Heart left ventricle (tissue), 16 donors: Measurements from ENCODE around the gene APOB. TPM values are rescaled to one million over a fixed set of nuclear protein-coding genes. Genes with fewer than 3 reads are reported as not detected.

Experiments used
- ATAC-seq, 4 donors: fragments of 200-7000 bp; cut with Tn5 transposase; one replicate each; pipeline ENCODE4 v1.9.1; 2020 to 2022; ENCODE audit warnings: moderate library complexity in 4 of 4, mild to moderate bottlenecking in 3 of 4, moderate number of reproducible peaks in 1 of 4
- DNase-seq, 5 donors: peaks; one replicate each; pipeline ENCODE4 v3.0.0-alpha.2; 2020
- H3K27ac ChIP-seq, 12 donors: fragments of 200-600 bp; sonication (generic) in 4 of 12; one replicate each; pipeline versions ENCODE4 v1.5.0 to v1.8.0; 2016 to 2022; ENCODE audit warnings: mild to moderate bottlenecking in 2 of 12
- H3K27me3 ChIP-seq, 9 donors: fragments of 200-600 bp; sonication (generic) in 2 of 9; one replicate each; pipeline versions ENCODE4 v1.5.1 to v1.8.0; 2016 to 2022; ENCODE audit warnings: mild to moderate bottlenecking in 3 of 9
- H3K36me3 ChIP-seq, 9 donors: fragments of 200-600 bp; sonication (generic) in 2 of 9; one replicate each; pipeline versions ENCODE4 v1.5.0 to v1.8.0; 2018 to 2022; ENCODE audit warnings: mild to moderate bottlenecking in 2 of 9
- H3K4me1 ChIP-seq, 12 donors: fragments of 200-600 bp; sonication (generic) in 4 of 12; one replicate each; pipeline versions ENCODE4 v1.5.0 to v1.8.0; 2016 to 2022; ENCODE audit warnings: mild to moderate bottlenecking in 3 of 12
- H3K4me3 ChIP-seq, 12 donors: fragments of 200-600 bp; sonication (generic) in 4 of 12; one replicate each; pipeline versions ENCODE4 v1.5.0 to v1.8.0; 2017 to 2022; ENCODE audit warnings: mild to moderate bottlenecking in 9 of 12, moderate library complexity in 4 of 12
- H3K9me3 ChIP-seq, 12 donors: fragments of 200-600 bp; sonication (generic) in 4 of 12; one replicate each; pipeline versions ENCODE4 v1.5.0 to v1.8.0; 2016 to 2022; ENCODE audit warnings: mild to moderate bottlenecking in 1 of 12
- POLR2A ChIP-seq, 2 donors: fragments of 450-650 bp; IDR thresholded peaks; one replicate each; pipeline ENCODE4 v1.6.1; 2017; ENCODE audit warnings: antibody characterized with exemption in 2 of 2, mild to moderate bottlenecking in 2 of 2, moderate library complexity in 2 of 2
- WGBS, 4 donors: extraction: QIAGEN DNeasy Blood & Tissue Kit in 2 of 4; methylation state at CpG; one replicate each; pipeline versions ENCODE4 v1.1.5 to v1.1.7; 2013 to 2018; 5-methylcytosine and 5-hydroxymethylcytosine counted together
- intact Hi-C, 10 donors: fragments of 100-400 bp; cut with DNase I; formaldehyde crosslinking; loops; one replicate each; pipeline versions ENCODE4 v1.11.1 to v1.14.2; 2022
- polyA plus RNA-seq, 2 donors: library from polyadenylated mRNA; stranded (reverse); fragments of 200-250 nt; gene quantifications; one replicate each; pipeline ENCODE4 v1.2.3, GENCODE V29; 2013
- total RNA-seq, 9 donors: library from RNA; depleted of rRNA in 2 of 9; stranded (reverse); fragments of >200 nt in 2 of 9; fragmentation: NEBNext Ultra II Directional in 3 of 9; extraction: Animal tissue kit (Norgen Biotek cat#: 25700) in 3 of 9; gene quantifications; one replicate each; pipeline versions ENCODE4 v1.1.0 to v1.2.4, GENCODE V29; 2016 to 2023
- TF ChIP-seq, protein P1 (sequence below), 12 donors: fragments of 200-600 bp; sonication (generic) in 4 of 12; IDR thresholded peaks; one replicate each; pipeline versions ENCODE4 v1.5.0 to v1.8.0; 2018 to 2022; ENCODE audit warnings: antibody characterized with exemption in 12 of 12, mild to moderate bottlenecking in 5 of 12
- donor health status: ischemic (EF 13 %, LVEDD 7.1; RV severe dilation, severe dysfunction).
- donor health status: healthy with polysubstance abuse.
- donor health status: DM: no; HTN: yes; CAD: no.
- donor health status: DM: no; HTN: no; CAD: no.
- donor health status: ischemic (EF 25% LVEDD 6.9; RV normal size, moderate dysfunction).
- donor health status: ischemic (EF 25% LVEDD 5.7; RV mildly dilated, moderate dysfunction).
- donor health status: healthy.
- donor health status: DM: yes; HTN: yes; CAD: no.
- donor health status: ischemic (EF 35%, LVEDD 5.7; RV mildly dilated, moderate dysfunction).
- donor health status: nonischemic (EF 11% LVEDD 7.7; RV severe dilation, severe dysfunction).
- donor health status: DM: yes; HTN: yes; CAD: no.
- donor health status: PGD.
- donor health status: ischemic (EF 29% LVEDD 5.4; RV normal size, mild dysfunction).
- donor health status: nonischemic (EF 23%, LVEDD 6.1; RV moderate dilation, normal function).

APOB gene
- total and polyA plus RNA-seq, 11 donors: 0.72 to 55.6 (median 11.3) TPM

DNA sequence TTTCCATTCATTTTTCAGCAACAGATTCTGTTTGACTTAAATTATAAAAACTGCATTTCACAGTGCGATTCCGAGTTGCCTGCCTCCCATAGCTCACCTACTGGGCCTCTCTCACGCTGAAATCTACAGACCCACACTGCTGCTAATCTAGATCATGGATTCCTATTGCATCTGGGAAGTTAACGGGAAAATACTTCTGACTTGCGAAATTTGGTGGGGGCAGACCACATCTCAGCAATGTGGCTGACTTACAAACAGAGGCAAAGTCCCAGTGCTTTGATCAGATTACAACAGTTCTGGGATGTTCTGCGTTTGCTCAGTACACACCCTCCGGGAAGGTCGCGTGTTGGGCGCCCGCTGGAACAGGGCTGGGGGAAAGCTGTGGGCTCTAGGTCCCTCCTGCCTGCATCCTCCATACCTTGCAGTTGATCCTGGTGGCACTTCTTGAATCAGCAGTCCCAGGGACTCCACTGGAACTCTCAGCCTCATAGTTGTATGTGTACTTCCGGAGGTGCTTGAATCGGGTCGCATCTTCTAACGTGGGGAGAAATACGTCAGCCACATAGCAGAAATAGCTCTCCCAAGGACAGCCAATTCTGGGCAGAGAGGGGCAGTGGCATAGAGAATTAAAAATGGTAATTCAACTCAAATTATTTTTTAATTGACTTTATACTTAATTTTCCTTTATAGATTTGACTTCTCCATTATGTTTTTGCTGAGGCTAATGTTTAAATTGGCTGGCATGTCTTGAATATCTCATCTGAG, 1.7 kb downstream of the APOB start:
- intact Hi-C loops: loop anchor here (2.0 to 10.0 kb wide), 7 partner anchors 75 to 380 kb away; no protein-coding TSS in a partner anchor
- Histone ChIP-seq H3K27me3 (peaks cover 0 to 17% (median 0%) of the 10 kb centered on the region in 9 donors), H3K27ac (peak overlapping the region in 11 of 12 donors; percentile 3 to 84 (median 50)), H3K4me1 (peaks cover 0 to 22% (median 8%) of the 10 kb centered on the region in 12 donors), H3K4me3 (peak overlapping the region in 5 of 12 donors; percentile 3 to 38 (median 36)), H3K36me3 (no peaks in the 10 kb centered on the region), H3K9me3 (no peaks in the 10 kb centered on the region)
- WGBS, 4 donors: 61 to 70% (median 65%) methylated on average over 16 of the region's 16 CpGs
- DNase-seq: peak in 1 of 5 donors; percentile 45
- TF ChIP-seq POLR2A (IDR thresholded peaks at IDR 0.05): no peak
- TF ChIP-seq, protein P1, sequence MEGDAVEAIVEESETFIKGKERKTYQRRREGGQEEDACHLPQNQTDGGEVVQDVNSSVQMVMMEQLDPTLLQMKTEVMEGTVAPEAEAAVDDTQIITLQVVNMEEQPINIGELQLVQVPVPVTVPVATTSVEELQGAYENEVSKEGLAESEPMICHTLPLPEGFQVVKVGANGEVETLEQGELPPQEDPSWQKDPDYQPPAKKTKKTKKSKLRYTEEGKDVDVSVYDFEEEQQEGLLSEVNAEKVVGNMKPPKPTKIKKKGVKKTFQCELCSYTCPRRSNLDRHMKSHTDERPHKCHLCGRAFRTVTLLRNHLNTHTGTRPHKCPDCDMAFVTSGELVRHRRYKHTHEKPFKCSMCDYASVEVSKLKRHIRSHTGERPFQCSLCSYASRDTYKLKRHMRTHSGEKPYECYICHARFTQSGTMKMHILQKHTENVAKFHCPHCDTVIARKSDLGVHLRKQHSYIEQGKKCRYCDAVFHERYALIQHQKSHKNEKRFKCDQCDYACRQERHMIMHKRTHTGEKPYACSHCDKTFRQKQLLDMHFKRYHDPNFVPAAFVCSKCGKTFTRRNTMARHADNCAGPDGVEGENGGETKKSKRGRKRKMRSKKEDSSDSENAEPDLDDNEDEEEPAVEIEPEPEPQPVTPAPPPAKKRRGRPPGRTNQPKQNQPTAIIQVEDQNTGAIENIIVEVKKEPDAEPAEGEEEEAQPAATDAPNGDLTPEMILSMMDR (IDR thresholded peaks at IDR 0.05): no peak
- peak; percentile 29 to 48 (median 38) for ATAC-seq

DNA sequence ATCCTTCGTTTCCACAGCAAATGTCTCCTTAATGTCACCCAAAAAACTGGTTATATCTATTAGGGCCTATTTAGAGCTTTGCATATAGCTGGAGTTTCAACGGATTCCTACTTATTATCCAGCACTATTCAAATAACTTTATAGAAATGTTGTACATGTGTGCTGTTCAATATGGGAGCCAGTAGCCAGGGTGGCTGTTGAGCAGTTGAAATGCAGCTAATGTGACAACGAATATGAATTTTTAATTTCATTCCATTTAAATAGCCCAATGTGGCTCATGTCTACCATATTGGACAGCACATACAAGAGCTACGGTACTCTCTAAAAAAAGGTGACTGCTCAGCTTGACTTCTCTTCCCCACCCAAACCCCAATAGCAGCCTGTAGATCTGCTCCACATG, 2.4 kb downstream of the APOB start:
- TF ChIP-seq, protein P1 (IDR thresholded peaks at IDR 0.05): no peak
- TF ChIP-seq POLR2A (IDR thresholded peaks at IDR 0.05): no peak
- ATAC-seq: no peak
- WGBS, 4 donors: 77 to 85% (median 80%) methylated on average over 4 of the region's 4 CpGs
- H3K27ac ChIP-seq: peak overlapping the region in 8 of 12 donors; percentile 26 to 84 (median 59)
- no peaks in the 10 kb centered on the region for H3K9me3 ChIP-seq
- intact Hi-C loops: loop anchor here in 6 of 10 donors (5.0 to 10.0 kb wide), 4 partner anchors 76 to 379 kb away; no protein-coding TSS in a partner anchor
- DNase-seq: no peak
- H3K27me3 ChIP-seq: peaks cover 0 to 17% (median 0%) of the 10 kb centered on the region in 9 donors
- no peaks in the 10 kb centered on the region for H3K36me3 ChIP-seq
- H3K4me3 ChIP-seq: peak overlapping the region in 4 of 12 donors; percentile 32 to 38 (median 37)
- peaks cover 0 to 22% (median 8%) of the 10 kb centered on the region in 12 donors for H3K4me1 ChIP-seq

DNA sequence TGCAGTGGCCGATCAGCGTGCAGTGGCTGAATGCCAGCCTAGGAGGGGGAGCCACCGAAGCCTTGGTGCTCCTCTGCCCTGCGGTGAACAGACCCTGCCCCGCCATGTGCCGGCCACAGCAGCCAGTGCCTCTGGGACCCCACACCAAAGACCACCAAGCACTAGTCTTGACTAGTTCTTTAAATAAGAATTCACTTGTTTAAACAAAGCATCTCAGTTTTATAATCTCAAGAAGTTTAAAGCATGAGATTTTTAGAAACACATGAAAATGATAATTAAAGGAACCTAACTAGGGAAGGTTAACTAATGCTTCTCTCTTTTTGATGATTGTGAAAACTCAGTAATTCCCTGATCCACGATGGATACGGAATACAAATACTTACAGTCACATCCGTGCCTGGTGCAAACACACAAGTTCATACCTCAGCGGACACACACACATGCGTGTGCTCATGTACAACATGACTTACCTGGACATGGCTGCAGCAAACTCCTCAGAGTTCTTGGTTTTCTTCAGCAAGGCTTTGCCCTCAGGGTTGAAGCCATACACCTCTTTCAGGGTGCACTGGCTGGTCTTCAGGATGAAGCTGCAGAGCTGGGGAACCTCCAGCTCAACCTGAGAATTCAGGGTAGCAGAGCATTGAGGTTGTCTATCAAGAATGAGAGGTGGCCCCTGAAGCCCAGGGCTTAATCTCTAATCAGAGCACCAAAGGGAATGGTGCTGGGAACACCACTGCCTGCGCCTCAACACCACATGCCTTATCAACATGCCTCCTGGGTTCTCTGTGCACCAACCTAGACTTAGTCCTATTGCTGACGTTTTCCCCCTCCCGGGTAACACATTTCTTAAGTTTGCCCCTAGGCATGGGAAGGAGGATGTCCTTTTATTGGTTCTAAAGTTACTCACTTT, 3.1 kb downstream of the APOB start:
- Histone ChIP-seq H3K27me3 (peaks cover 0 to 17% (median 0%) of the 10 kb centered on the region in 9 donors), H3K4me3 (peak overlapping the region in 1 of 12 donors; percentile 32), H3K36me3 (no peaks in the 10 kb centered on the region), H3K4me1 (peaks cover 0 to 22% (median 8%) of the 10 kb centered on the region in 12 donors), H3K27ac (peak overlapping the region in 7 of 12 donors; percentile 39 to 94 (median 69)), H3K9me3 (no peaks in the 10 kb centered on the region)
- 79 to 87% (median 83%) methylated on average over 14 of the region's 14 CpGs for WGBS, 4 donors
- TF ChIP-seq, protein P1 (IDR thresholded peaks at IDR 0.05): no peak
- no peak for TF ChIP-seq POLR2A (IDR thresholded peaks at IDR 0.05)
- no peak for DNase-seq
- ATAC-seq: no peak
- intact Hi-C loops: loop anchor here in 6 of 10 donors (5.0 to 10.0 kb wide), 4 partner anchors 77 to 378 kb away; no protein-coding TSS in a partner anchor
